Activated naive CD4-positive, alpha-beta T cell treated with anti-CD3 and anti-CD28 coated beads, Interleukin-2, amount 10 ng/mL, durations not matched to agents 5 hours and 36 hours (primary cell): Measurements from ENCODE around the gene CYB561D1. TPM values are rescaled to one million over a fixed set of nuclear protein-coding genes. Genes with fewer than 3 reads are reported as not detected.

ENCODE experiments used
- total RNA-seq, 2 experiments: library from RNA; stranded (reverse); gene quantifications; one replicate each; pipeline ENCODE4 v1.2.3, GENCODE V29; 2021

Gene CYB561D1, protein sequence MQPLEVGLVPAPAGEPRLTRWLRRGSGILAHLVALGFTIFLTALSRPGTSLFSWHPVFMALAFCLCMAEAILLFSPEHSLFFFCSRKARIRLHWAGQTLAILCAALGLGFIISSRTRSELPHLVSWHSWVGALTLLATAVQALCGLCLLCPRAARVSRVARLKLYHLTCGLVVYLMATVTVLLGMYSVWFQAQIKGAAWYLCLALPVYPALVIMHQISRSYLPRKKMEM
- 10 to 100 TPM; 23.6 to 28.9 TPM for total RNA-seq

DNA sequence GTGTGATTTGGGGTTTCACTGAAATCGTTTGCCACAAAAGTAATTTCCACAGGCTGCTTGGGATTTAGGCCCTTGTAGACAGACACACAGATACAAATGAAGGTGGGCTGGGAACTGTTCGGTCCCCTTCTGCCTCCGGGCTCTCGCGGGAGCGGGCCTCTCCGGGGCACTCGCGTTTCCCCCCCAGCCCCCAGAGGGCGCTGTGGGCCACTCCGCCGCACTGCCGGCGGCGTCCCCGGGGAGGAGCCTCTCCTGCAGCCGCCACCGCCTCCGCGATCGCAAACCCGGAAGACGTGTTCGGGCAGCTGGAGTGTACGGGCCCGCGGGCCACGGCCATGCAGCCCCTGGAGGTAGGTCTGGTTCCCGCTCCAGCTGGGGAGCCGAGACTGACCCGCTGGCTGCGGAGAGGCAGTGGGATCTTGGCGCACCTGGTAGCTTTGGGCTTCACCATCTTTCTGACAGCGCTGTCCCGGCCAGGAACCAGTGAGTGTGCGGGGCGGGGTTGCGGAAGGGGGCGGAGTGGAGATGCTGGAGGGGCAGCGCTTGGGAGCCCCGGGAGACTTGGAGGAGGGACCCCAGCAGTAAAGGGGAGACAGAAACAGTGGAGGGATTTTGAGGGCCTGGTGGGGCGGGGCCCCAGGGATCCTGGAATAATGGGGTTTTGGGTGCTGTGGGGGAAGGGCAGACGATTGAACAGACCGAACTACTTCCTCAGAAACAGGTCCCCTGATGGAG is at the start of gene CYB561D1:
CYB561D1 (plus strand) TSS at position 290 of the 735 bp plus-strand sequence; CDS start at position 336, 46 bp downstream.

GRCh38 chr1:109466452-109467300 is 27.2 kb upstream of the CYB561D1 start, which contains the start of gene SYPL2:
TSS of gene SYPL2 (plus strand) at chr1:109466546. CDS start at chr1:109466844, 298 bp downstream.

GRCh38 chr1:109483672-109484518 is 10.0 kb upstream of the CYB561D1 start, which contains the start of gene ATXN7L2:
TSS of gene ATXN7L2 (plus strand) at chr1:109483905. CDS start at chr1:109483954, 49 bp downstream.

DNA sequence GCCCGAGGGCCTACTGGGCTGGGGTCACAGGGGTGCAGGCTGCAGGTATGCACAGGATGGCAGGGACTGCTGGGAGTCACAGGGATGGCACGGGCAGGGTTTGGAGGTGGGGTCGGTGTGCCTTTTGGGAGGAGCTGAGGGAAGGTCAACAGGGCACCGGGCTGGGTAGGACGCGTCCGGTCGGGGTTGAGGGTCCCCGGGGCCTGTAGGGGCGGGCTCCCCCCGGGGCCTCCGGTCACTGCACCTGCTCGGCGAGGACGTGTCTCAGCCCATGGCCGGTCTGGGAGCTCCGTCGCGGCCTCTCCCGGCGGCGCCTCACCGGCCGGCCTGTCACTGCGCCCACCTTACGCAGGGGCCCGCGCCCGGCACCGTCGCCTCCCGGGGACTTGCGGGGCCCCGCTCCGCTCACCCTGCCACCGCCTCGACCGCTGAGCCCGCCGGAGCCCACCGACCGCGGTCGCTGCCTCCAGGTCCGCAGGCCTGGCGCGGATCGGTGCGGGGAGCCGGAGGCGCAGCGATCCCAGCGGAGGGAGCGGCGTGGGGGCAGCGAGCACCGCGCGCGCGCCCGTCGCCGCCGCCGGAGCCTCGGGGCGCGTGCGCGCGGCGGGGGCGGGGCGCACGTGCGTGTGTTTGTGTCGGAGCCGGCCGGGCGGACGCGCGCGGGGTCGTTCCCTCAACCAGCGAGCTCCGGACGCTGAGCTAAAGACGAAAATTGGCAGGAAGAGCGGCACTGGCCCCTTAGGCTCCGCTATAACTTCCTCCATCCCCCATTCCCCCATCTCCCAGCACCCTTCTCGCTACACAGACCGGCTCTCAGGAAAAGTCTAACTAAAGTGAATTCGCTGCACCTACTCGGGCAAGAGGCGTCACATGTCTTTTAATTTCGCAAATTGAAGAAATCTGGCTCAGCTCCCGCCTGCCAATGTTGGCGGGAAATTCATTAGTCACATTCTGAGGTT is 15.6 kb downstream of the CYB561D1 start, which contains the start of gene AMIGO1:
AMIGO1 (minus strand) TSS at position 552 of the 959 bp plus-strand sequence. CDS start 815 bp downstream, outside the sequence.

DNA sequence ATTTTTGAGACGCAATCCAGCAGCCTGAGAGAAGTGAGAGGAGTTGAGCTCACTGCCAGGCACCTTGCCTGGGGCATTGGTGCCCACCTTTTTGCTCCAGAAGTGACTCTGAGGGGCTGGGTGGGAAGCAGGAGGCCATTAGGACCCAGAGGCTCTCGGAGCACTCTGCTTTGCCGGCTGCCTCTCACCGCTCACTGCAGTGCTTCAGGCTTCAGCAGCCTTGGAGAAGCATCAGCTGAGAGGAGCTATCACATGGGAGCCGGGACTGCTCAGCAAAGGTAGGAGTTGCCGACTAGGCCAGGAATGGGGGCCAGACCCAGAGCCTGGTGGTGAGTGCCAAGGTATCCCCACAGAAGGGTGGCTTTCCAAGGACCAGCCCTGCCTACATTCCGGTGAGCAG is 45.8 kb downstream of the CYB561D1 start, which contains the start of gene GPR61:
GPR61 (plus strand) TSS at position 197 of the 400 bp plus-strand sequence. CDS start 3,151 bp downstream, outside the sequence.

GRCh38 chr1:109548321-109549267 is 54.7 kb downstream of the CYB561D1 start, which contains the start of gene GNAI3:
TSS of gene GNAI3 (plus strand) at chr1:109548615. CDS start at chr1:109548721, 106 bp downstream.

Other genes starting within 250 kb of the CYB561D1 start
- gene CELSR2, start 244.6 kb upstream of the CYB561D1 start, total RNA-seq, result 1 to 10 TPM; 5.0 to 5.7 TPM
- gene PSRC1, start 210.9 kb upstream of the CYB561D1 start, total RNA-seq, result 10 to 100 TPM; 21.9 to 24.7 TPM
- not detected for gene MYBPHL, start 187.1 kb upstream of the CYB561D1 start, total RNA-seq
- gene SORT1, start 96.2 kb upstream of the CYB561D1 start, total RNA-seq, result 1 to 10 TPM; 3.5 to 3.9 TPM
- 100 to 1,000 TPM; 138 TPM for gene PSMA5, start 67.6 kb upstream of the CYB561D1 start, total RNA-seq
- not detected for gene SYPL2, start 27.5 kb upstream of the CYB561D1 start, total RNA-seq
- 10 to 100 TPM; 10.7 to 12.7 TPM for gene ATXN7L2, start 10.2 kb upstream of the CYB561D1 start, total RNA-seq
- gene AMIGO1, start 15.6 kb downstream of the CYB561D1 start, total RNA-seq, result 1 to 10 TPM; 7.0 to 7.3 TPM
- under 1 TPM; 0.29 to 0.50 TPM for gene GPR61, start 45.8 kb downstream of the CYB561D1 start, total RNA-seq
- gene GNAI3, start 54.5 kb downstream of the CYB561D1 start, total RNA-seq, result 1 to 10 TPM; 9.3 to 9.7 TPM
- gene GNAT2, start 125.5 kb downstream of the CYB561D1 start, total RNA-seq, result not detected
- 100 to 1,000 TPM; 112 to 117 TPM for gene AMPD2, start 125.7 kb downstream of the CYB561D1 start, total RNA-seq
- gene GSTM4, start 162.0 kb downstream of the CYB561D1 start, total RNA-seq, result 10 to 100 TPM; 14.4 to 14.6 TPM
- 10 to 100 TPM; 20.9 to 22.6 TPM for gene GSTM2, start 174.0 kb downstream of the CYB561D1 start, total RNA-seq
- gene GSTM1, start 193.7 kb downstream of the CYB561D1 start, total RNA-seq, result under 1 TPM in 1 of 2 experiments, not detected in 1; 0.24 TPM
- not detected for gene GSTM5, start 218.2 kb downstream of the CYB561D1 start, total RNA-seq
- gene GSTM3, start 246.9 kb downstream of the CYB561D1 start, total RNA-seq, result under 1 TPM; 0.31 to 0.71 TPM